GM13976 (cell line): ENCODE results near the gene AVPI1.
A peak's percentile ranks its signal among the peaks of the same experiment; 100 is the strongest.

Experiments
- DNase-seq: peaks from one replicate; pipeline ENCODE4 v3.0.0; 2012; ENCODE audit warnings: low spot score
- in situ Hi-C: fragments of 300-500 bp; cut with MboI; formaldehyde crosslinking; loops from one replicate; pipeline ENCODE4 v1.12.0; 2022; ENCODE audit warnings: low sequenced_read_pairs, mixed read lengths, inconsistent platforms; ENCODE audit not compliant: unreplicated experiment
- TF ChIP-seq, protein P1 (sequence below): IDR thresholded peaks from 2 replicates; pipeline ENCODE4 v1.5.1; 2012; ENCODE audit warnings: borderline replicate concordance, mild to moderate bottlenecking; ENCODE audit not compliant: insufficient read depth; ENCODE audit errors: extremely low read depth, missing control alignments, control extremely low read depth

AVPI1 gene

DNA sequence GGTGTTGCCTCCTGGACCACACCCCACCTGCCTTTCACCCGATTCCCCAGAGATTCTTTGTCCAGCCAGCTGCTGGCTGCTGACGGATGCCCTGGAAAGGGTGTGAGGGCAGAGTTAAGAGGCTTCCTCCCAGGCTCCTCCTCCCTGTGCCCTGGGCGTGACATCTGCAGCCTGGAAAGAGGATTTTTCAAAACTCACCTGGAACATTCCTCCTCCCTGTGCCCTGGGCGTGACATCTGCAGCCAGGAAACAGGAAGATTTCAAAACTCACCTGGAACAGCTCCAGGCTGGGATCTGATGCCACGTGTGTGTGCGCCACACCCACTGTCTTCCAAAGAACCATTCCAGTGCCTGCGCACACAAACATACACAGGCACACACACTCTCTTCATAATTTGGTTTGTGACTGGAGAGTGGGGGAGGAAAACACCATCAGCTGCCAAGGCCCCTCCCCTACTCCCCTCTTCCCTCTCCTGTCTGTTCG lies 31.7 kb upstream of the AVPI1 start:
- DNase-seq, result no peak
- in situ Hi-C loops, result no loop called here
- TF ChIP-seq, protein P1, sequence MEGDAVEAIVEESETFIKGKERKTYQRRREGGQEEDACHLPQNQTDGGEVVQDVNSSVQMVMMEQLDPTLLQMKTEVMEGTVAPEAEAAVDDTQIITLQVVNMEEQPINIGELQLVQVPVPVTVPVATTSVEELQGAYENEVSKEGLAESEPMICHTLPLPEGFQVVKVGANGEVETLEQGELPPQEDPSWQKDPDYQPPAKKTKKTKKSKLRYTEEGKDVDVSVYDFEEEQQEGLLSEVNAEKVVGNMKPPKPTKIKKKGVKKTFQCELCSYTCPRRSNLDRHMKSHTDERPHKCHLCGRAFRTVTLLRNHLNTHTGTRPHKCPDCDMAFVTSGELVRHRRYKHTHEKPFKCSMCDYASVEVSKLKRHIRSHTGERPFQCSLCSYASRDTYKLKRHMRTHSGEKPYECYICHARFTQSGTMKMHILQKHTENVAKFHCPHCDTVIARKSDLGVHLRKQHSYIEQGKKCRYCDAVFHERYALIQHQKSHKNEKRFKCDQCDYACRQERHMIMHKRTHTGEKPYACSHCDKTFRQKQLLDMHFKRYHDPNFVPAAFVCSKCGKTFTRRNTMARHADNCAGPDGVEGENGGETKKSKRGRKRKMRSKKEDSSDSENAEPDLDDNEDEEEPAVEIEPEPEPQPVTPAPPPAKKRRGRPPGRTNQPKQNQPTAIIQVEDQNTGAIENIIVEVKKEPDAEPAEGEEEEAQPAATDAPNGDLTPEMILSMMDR, result no peak

DNA sequence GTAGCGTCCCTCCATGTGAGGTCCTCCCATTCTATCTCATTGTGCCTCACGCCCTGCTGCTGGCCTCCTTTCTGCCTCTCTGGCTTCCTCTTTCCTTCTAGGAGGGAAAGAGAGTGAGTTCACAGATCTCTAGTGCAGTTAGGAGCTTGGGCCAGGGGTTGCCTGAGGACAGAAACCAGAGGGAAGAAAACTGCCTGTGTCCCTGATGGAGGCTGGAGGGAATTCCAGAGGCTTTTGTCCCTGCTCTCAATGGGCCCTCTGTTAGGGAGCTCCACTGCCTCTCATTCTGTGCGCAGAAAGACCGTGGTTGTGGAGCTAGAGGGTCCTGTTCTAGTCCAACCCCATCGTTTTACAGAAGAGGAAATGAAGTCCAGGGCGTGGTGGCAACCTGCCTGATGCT lies 31.1 kb upstream of the AVPI1 start:
- no peak for DNase-seq
- TF ChIP-seq, protein P1, result no peak
- in situ Hi-C loops, result no loop called here

DNA sequence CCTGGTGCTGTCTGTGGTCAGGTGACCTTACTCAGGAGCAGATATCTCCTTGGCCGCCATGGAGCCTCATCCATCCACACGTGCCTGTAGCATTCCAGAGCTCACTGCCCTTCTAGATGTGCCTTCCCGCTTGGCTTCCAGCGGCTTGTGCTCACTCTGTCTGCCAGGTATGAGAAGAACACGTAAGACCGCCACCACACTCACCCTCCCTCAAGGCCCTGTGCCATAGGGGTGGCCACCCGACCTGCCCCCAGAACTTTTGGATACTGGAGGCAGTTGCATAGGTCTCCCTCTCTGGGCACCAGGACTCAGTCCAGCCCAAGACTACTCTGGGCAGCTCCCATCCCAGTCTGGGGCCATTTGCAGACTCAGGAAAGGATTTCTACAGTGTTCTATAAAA lies 30.6 kb upstream of the AVPI1 start:
- in situ Hi-C loops, result no loop called here
- TF ChIP-seq, protein P1, result no peak
- no peak for DNase-seq

DNA sequence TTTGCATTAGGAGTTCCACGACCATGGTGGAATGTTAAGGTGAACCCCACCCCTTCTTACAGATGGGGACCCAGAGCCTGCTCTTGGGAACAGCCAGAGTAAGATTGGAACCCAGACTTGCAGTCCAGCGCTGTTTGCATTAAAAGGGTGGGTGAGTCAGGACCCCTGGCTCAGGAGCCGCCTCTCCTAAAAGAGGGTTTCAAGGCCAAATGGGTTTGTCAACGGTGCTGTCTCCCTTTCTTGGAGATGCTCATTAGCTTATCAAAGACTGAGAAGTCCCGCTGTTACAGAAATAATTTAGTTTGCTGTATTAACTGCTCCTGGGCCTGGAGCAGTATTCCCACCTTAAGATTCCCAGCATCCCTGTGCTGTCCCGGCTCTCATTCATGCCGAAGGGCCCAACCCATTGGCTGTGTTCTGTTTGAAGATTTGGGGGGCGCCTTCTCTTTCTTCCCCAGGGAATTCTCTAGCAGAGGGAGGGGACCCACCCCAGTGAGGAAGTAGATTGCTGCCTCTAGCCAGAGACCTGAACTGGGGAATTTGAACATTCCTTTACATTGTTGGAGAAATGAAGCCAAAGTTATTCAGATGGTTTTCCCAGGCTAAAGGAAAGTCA lies 28.3 kb upstream of the AVPI1 start:
- in situ Hi-C loops, result no loop called here
- TF ChIP-seq, protein P1, result no peak
- no peak for DNase-seq

DNA sequence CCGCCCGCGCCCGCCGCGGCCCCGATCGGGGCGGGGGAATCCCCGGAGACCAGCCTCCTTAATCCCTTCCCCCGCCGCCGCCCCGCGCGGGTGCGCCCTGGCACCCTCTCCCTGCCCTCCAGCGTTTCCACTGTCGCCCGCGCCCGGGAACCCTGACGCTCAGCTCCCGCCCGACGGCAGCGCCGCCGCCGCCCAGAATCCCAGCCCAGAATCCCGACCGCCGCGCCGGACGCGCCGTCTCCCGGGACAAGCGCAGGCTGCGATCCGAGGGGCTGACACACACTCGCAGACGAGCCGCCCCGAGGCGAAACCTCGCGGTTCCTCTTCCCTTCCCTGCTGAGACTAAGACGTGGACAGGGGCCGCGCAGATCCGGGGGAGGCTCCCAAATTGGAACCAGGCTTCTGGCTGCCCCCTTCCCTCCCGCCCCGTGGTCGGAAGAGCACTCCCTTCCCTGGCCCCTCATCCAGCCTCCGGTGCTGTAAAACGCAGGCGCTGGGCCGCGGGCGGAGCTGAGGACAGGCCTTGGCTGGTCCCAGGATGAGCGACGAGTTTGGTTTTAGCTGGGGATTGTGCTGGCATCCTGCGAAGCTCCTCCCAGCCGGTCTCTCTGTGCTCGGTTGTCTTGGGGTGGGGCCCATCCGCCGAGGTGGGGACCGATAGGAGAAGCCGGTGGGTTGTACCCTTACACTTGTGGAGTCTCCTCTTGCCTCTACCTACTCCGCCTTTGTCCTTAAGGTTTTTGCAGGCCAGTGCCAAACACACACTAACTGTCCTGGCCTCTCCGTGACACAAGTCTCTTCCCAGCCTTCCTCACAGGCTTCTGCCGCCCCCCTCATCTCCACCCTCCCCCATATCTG lies 27.6 kb upstream of the AVPI1 start:
- TF ChIP-seq, protein P1, result no peak
- peak; percentile 75 for DNase-seq
- in situ Hi-C loops, result no loop called here

- peak; percentile 87 for DNase-seq
- TF ChIP-seq, protein P1, result peak; percentile 40
- in situ Hi-C loops, result no loop called here
These were observed 26.9 kb upstream of the AVPI1 start for GRCh38 chr10:97713826-97714400.
